ENCODE measurements around the gene TIRAP.

- TF ChIP-seq, protein P1, sequence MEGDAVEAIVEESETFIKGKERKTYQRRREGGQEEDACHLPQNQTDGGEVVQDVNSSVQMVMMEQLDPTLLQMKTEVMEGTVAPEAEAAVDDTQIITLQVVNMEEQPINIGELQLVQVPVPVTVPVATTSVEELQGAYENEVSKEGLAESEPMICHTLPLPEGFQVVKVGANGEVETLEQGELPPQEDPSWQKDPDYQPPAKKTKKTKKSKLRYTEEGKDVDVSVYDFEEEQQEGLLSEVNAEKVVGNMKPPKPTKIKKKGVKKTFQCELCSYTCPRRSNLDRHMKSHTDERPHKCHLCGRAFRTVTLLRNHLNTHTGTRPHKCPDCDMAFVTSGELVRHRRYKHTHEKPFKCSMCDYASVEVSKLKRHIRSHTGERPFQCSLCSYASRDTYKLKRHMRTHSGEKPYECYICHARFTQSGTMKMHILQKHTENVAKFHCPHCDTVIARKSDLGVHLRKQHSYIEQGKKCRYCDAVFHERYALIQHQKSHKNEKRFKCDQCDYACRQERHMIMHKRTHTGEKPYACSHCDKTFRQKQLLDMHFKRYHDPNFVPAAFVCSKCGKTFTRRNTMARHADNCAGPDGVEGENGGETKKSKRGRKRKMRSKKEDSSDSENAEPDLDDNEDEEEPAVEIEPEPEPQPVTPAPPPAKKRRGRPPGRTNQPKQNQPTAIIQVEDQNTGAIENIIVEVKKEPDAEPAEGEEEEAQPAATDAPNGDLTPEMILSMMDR (IDR thresholded peaks at IDR 0.05): no peak
- TF ChIP-seq POLR2A (IDR thresholded peaks at IDR 0.05) (no peak), POLR2AphosphoS5 (IDR thresholded peaks at IDR 0.05; ENCODE audit: insufficient read depth in 1 of 2, low read depth in 1 of 2) (no peak)
Measured at GRCh38 chr11:126335463-126335760, 52.5 kb downstream of the TIRAP start.

Data from vagina (tissue), 2 donors.